WTC11 (cell line): ENCODE data around the gene GRB10. TPM values are rescaled to one million over a fixed set of nuclear protein-coding genes. Genes with fewer than 3 reads are reported as not detected.
A peak's percentile ranks its signal among the peaks of the same experiment; 100 is the strongest.

Source experiments
- ATAC-seq: fragments of 200-7000 bp; cut with Tn5 transposase; 2 replicates; pipeline ENCODE4 v1.10.0; 2021; ENCODE audit warnings: mild to moderate bottlenecking, moderate library complexity
- CTCF ChIA-PET: fragments of 300-600 bp; sonication (Branson Sonifier 250); formaldehyde crosslinking; loops from one replicate; lab custom pipeline; 2021; ENCODE audit warnings: antibody characterized with exemption; lab: Charles Lee
- POLR2A ChIA-PET: fragments of 350-600 bp; sonication (Branson Sonifier 250); formaldehyde crosslinking; loops from one replicate; lab custom pipeline; 2021; ENCODE audit warnings: antibody characterized with exemption; lab: Charles Lee
- DNase-seq: peaks from one replicate; pipeline ENCODE4 v3.0.0; 2021; ENCODE audit warnings: low spot score
- H3K27ac Mint-ChIP-seq: 2 replicates; pipeline ENCODE4 v1.8.0; 2021; ENCODE audit warnings: mixed read lengths
- H3K27me3 Mint-ChIP-seq: 2 replicates; pipeline ENCODE4 v1.8.0; 2021; ENCODE audit warnings: low read depth, mild to moderate bottlenecking, moderate library complexity, mixed read lengths
- H3K36me3 Mint-ChIP-seq: 2 replicates; pipeline ENCODE4 v1.8.0; 2021; ENCODE audit warnings: mixed read lengths
- H3K4me1 Mint-ChIP-seq: 2 replicates; pipeline ENCODE4 v1.8.0; 2022; ENCODE audit warnings: mixed read lengths
- H3K4me3 Mint-ChIP-seq: 2 replicates; pipeline ENCODE4 v1.8.0; 2021; ENCODE audit warnings: mild to moderate bottlenecking, moderate library complexity, mixed read lengths
- H3K9me3 Mint-ChIP-seq: 2 replicates; pipeline ENCODE4 v1.8.0; 2021; ENCODE audit warnings: mixed read lengths
- CREB1 ChIP-seq: sonication (generic); formaldehyde crosslinking; IDR thresholded peaks from 2 replicates; pipeline ENCODE4 v1.8.0; 2023; ENCODE audit warnings: mild to moderate bottlenecking, missing genetic modification reagents
- FOXK1 ChIP-seq: sonication (generic); formaldehyde crosslinking; IDR thresholded peaks from 2 replicates; pipeline ENCODE4 v1.8.0; 2022; ENCODE audit warnings: mild to moderate bottlenecking, moderate library complexity, missing genetic modification reagents
- JAZF1 ChIP-seq: fragments of 250-450 bp; sonication (Bioruptor Pico); IDR thresholded peaks from 2 replicates; pipeline ENCODE4 v1.9.0; 2021; ENCODE audit warnings: moderate library complexity, mild to moderate bottlenecking, inconsistent platforms
- KAT7 ChIP-seq: sonication (generic); formaldehyde crosslinking; IDR thresholded peaks from 2 replicates; pipeline ENCODE4 v1.8.1; 2023; ENCODE audit warnings: missing genetic modification reagents, mild to moderate bottlenecking, borderline replicate concordance
- NFATC4 ChIP-seq: fragments of 250-450 bp; sonication (Bioruptor Pico); IDR thresholded peaks from 2 replicates; pipeline ENCODE4 v1.9.0; 2021; ENCODE audit warnings: mild to moderate bottlenecking
- NR1H2 ChIP-seq: sonication (generic); formaldehyde crosslinking; IDR thresholded peaks from 2 replicates; pipeline ENCODE4 v1.9.0; 2021; ENCODE audit warnings: mild to moderate bottlenecking, moderate library complexity, missing genetic modification reagents
- TCF7 ChIP-seq: sonication (generic); formaldehyde crosslinking; IDR thresholded peaks from 2 replicates; pipeline ENCODE4 v1.8.0; 2022; ENCODE audit warnings: mild to moderate bottlenecking, low read depth, missing genetic modification reagents, moderate library complexity
- TEAD1 ChIP-seq: sonication (generic); formaldehyde crosslinking; IDR thresholded peaks from 2 replicates; pipeline ENCODE4 v1.8.0; 2022; ENCODE audit warnings: mild to moderate bottlenecking, missing genetic modification reagents
- ZNF396 ChIP-seq: fragments of 250-450 bp; sonication (Bioruptor Pico); IDR thresholded peaks from 2 replicates; pipeline ENCODE4 v1.8.0; 2021; ENCODE audit warnings: mild to moderate bottlenecking, moderate library complexity, borderline replicate concordance
- total RNA-seq: library from RNA; stranded (reverse); gene quantifications from 3 replicates; pipeline ENCODE4 v1.2.3, GENCODE V29; 2021
- TF ChIP-seq, protein P1 (sequence below): sonication (generic); formaldehyde crosslinking; IDR thresholded peaks from 2 replicates; pipeline ENCODE4 v1.8.1; 2022; ENCODE audit warnings: missing genetic modification reagents, borderline replicate concordance
- TF ChIP-seq, protein P2 (sequence below): sonication (generic); formaldehyde crosslinking; conservative IDR thresholded peaks from 2 replicates; pipeline ENCODE4 v1.8.1; 2022; ENCODE audit warnings: mild to moderate bottlenecking, missing genetic modification reagents
- TF ChIP-seq, protein P3 (sequence below): fragments of 250-450 bp; sonication (Bioruptor Pico); IDR thresholded peaks from 2 replicates; pipeline ENCODE4 v2.1.2; 2022; ENCODE audit warnings: mild to moderate bottlenecking, moderate library complexity
- TF ChIP-seq, protein P4 (sequence below): sonication (generic); formaldehyde crosslinking; IDR thresholded peaks from 2 replicates; pipeline ENCODE4 v1.8.0; 2022; ENCODE audit warnings: mild to moderate bottlenecking, missing genetic modification reagents
- TF ChIP-seq, protein P5 (sequence below): sonication (generic); formaldehyde crosslinking; IDR thresholded peaks from 2 replicates; pipeline ENCODE4 v1.8.1; 2022; ENCODE audit warnings: low read depth, missing genetic modification reagents, borderline replicate concordance
- TF ChIP-seq, protein P6 (sequence below): sonication (generic); formaldehyde crosslinking; IDR thresholded peaks from 2 replicates; pipeline ENCODE4 v1.8.0; 2023; ENCODE audit warnings: mild to moderate bottlenecking, missing genetic modification reagents
- TF ChIP-seq, protein P7 (sequence below): sonication (generic); formaldehyde crosslinking; conservative IDR thresholded peaks from 2 replicates; pipeline ENCODE4 v1.8.1; 2023; ENCODE audit warnings: mild to moderate bottlenecking, low read depth, missing genetic modification reagents, moderate library complexity

The GRB10 gene
- total RNA-seq, 1 experiment from 2014 or later: 103 TPM

DNA sequence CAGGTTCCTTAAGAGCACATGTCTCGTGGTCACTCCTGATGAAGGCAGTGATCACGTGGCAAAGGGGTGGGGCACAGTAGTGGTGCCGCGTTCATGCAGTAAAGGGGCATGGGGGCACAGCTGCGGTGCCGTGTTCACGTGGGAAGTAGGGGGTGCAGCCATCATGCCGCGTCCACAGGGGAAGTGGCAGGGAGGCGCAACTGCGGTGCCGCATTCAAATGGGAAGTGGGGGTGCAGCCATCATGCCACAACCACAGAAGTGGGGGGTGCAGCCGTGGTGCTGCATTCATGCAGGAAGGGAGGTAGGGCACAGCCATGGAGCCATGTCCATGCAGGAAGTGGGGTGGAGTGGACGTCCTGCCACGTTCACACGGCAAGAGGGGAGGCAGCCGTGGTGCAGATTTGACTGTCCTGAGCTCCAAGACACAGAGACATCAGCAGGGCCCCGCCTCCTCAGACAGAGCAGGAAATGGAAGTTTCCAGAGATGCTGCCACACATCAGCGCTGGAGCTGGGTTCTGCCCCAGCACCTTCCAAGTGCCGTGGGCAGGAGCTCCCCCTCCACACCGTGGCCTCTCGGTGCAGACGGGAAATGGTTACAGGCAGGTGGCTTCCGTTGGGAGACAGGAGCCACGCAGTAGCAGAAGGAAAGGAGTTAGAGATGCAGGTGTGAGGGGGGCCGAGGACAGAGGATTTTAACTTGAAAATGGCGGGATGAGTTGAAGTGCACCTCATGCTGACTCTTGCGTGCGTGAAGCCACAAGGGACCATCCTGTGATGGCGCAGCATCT, 122.5 kb downstream of the GRB10 start:
- CTCF ChIA-PET: no interaction called here
- POLR2A ChIA-PET: no interaction called here
- H3K4me1 Mint-ChIP-seq: peaks cover 2% of the 10 kb centered on the region
- no peaks in the 10 kb centered on the region for H3K9me3 Mint-ChIP-seq
- no peak overlapping the region for H3K4me3 Mint-ChIP-seq
- no peaks in the 10 kb centered on the region for H3K27me3 Mint-ChIP-seq
- no peak for TF ChIP-seq NFATC4 (CRISPR knock-in tag)
- TF ChIP-seq, protein P1, sequence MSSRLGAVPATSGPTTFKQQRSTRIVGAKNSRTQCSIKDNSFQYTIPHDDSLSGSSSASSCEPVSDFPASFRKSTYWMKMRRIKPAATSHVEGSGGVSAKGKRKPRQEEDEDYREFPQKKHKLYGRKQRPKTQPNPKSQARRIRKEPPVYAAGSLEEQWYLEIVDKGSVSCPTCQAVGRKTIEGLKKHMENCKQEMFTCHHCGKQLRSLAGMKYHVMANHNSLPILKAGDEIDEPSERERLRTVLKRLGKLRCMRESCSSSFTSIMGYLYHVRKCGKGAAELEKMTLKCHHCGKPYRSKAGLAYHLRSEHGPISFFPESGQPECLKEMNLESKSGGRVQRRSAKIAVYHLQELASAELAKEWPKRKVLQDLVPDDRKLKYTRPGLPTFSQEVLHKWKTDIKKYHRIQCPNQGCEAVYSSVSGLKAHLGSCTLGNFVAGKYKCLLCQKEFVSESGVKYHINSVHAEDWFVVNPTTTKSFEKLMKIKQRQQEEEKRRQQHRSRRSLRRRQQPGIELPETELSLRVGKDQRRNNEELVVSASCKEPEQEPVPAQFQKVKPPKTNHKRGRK (CRISPR knock-in tag): no peak
- TF ChIP-seq, protein P2, sequence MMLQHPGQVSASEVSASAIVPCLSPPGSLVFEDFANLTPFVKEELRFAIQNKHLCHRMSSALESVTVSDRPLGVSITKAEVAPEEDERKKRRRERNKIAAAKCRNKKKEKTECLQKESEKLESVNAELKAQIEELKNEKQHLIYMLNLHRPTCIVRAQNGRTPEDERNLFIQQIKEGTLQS (CRISPR knock-in tag): no peak
- TF ChIP-seq, protein P3, sequence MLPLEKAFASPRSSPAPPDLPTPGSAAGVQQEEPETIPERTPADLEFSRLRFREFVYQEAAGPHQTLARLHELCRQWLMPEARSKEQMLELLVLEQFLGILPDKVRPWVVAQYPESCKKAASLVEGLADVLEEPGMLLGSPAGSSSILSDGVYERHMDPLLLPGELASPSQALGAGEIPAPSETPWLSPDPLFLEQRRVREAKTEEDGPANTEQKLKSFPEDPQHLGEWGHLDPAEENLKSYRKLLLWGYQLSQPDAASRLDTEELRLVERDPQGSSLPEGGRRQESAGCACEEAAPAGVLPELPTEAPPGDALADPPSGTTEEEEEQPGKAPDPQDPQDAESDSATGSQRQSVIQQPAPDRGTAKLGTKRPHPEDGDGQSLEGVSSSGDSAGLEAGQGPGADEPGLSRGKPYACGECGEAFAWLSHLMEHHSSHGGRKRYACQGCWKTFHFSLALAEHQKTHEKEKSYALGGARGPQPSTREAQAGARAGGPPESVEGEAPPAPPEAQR (CRISPR knock-in tag): no peak
- no peak for TF ChIP-seq ZNF396 (CRISPR knock-in tag)
- TF ChIP-seq KAT7 (CRISPR knock-in tag): no peak
- TF ChIP-seq, protein P4, sequence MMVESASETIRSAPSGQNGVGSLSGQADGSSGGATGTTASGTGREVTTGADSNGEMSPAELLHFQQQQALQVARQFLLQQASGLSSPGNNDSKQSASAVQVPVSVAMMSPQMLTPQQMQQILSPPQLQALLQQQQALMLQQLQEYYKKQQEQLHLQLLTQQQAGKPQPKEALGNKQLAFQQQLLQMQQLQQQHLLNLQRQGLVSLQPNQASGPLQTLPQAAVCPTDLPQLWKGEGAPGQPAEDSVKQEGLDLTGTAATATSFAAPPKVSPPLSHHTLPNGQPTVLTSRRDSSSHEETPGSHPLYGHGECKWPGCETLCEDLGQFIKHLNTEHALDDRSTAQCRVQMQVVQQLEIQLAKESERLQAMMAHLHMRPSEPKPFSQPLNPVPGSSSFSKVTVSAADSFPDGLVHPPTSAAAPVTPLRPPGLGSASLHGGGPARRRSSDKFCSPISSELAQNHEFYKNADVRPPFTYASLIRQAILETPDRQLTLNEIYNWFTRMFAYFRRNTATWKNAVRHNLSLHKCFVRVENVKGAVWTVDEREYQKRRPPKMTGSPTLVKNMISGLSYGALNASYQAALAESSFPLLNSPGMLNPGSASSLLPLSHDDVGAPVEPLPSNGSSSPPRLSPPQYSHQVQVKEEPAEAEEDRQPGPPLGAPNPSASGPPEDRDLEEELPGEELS (CRISPR knock-in tag): no peak
- TF ChIP-seq, protein P5, sequence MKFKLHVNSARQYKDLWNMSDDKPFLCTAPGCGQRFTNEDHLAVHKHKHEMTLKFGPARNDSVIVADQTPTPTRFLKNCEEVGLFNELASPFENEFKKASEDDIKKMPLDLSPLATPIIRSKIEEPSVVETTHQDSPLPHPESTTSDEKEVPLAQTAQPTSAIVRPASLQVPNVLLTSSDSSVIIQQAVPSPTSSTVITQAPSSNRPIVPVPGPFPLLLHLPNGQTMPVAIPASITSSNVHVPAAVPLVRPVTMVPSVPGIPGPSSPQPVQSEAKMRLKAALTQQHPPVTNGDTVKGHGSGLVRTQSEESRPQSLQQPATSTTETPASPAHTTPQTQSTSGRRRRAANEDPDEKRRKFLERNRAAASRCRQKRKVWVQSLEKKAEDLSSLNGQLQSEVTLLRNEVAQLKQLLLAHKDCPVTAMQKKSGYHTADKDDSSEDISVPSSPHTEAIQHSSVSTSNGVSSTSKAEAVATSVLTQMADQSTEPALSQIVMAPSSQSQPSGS (CRISPR knock-in tag): no peak
- TF ChIP-seq JAZF1: no peak
- TF ChIP-seq CREB1 (CRISPR knock-in tag): no peak
- no peak for TF ChIP-seq TCF7 (CRISPR knock-in tag)
- H3K36me3 Mint-ChIP-seq: peaks cover 16% of the 10 kb centered on the region
- DNase-seq: no peak
- no peak for ATAC-seq
- peak overlapping the region; percentile 76 for H3K27ac Mint-ChIP-seq

DNA sequence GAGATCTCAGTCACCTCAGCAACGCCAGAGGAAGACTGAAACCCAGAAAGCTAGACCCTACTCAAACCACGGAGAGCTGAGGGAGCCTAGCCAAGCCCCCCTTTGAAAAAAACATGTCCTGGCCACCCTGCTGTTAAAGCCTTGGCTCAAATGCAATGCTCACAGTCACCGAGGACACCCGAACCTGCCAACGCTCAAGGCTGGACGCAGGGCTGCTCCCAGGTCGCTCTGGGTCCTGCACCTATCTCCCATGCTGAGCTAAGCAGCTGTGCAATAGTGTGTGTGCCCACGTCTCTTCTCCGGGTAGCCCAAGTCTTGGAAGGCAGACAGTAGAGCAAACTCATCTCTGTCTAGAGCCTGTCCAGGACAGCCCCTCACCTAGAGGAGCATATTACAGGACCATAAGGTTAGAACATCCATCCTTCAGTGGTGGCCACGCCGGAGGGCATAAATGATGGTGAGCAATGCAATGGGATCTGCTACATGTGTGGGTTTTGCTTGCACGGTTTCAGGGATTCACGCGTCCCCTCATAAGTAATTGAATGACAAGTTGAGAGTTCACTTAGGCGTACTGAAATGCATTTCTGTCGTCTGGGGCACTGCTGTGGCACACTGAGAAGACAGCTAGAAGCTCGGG, 123.2 kb downstream of the GRB10 start:
- POLR2A ChIA-PET: no interaction called here
- TF ChIP-seq, protein P6, sequence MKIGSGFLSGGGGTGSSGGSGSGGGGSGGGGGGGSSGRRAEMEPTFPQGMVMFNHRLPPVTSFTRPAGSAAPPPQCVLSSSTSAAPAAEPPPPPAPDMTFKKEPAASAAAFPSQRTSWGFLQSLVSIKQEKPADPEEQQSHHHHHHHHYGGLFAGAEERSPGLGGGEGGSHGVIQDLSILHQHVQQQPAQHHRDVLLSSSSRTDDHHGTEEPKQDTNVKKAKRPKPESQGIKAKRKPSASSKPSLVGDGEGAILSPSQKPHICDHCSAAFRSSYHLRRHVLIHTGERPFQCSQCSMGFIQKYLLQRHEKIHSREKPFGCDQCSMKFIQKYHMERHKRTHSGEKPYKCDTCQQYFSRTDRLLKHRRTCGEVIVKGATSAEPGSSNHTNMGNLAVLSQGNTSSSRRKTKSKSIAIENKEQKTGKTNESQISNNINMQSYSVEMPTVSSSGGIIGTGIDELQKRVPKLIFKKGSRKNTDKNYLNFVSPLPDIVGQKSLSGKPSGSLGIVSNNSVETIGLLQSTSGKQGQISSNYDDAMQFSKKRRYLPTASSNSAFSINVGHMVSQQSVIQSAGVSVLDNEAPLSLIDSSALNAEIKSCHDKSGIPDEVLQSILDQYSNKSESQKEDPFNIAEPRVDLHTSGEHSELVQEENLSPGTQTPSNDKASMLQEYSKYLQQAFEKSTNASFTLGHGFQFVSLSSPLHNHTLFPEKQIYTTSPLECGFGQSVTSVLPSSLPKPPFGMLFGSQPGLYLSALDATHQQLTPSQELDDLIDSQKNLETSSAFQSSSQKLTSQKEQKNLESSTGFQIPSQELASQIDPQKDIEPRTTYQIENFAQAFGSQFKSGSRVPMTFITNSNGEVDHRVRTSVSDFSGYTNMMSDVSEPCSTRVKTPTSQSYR (CRISPR knock-in tag): no peak
- TF ChIP-seq, protein P7, sequence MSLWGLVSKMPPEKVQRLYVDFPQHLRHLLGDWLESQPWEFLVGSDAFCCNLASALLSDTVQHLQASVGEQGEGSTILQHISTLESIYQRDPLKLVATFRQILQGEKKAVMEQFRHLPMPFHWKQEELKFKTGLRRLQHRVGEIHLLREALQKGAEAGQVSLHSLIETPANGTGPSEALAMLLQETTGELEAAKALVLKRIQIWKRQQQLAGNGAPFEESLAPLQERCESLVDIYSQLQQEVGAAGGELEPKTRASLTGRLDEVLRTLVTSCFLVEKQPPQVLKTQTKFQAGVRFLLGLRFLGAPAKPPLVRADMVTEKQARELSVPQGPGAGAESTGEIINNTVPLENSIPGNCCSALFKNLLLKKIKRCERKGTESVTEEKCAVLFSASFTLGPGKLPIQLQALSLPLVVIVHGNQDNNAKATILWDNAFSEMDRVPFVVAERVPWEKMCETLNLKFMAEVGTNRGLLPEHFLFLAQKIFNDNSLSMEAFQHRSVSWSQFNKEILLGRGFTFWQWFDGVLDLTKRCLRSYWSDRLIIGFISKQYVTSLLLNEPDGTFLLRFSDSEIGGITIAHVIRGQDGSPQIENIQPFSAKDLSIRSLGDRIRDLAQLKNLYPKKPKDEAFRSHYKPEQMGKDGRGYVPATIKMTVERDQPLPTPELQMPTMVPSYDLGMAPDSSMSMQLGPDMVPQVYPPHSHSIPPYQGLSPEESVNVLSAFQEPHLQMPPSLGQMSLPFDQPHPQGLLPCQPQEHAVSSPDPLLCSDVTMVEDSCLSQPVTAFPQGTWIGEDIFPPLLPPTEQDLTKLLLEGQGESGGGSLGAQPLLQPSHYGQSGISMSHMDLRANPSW (CRISPR knock-in tag): no peak
- no peak for TF ChIP-seq NR1H2
- no peak for TF ChIP-seq FOXK1 (CRISPR knock-in tag)
- TF ChIP-seq TEAD1 (CRISPR knock-in tag): no peak

More for the DNA sequence above, 123.2 kb downstream of the GRB10 start:
- Mint-ChIP-seq H3K4me1 (peaks cover 2% of the 10 kb centered on the region), H3K36me3 (peaks cover 16% of the 10 kb centered on the region), H3K9me3 (no peaks in the 10 kb centered on the region), H3K27me3 (no peaks in the 10 kb centered on the region), H3K4me3 (no peak overlapping the region), H3K27ac (0 out of 2 replicates have a peak overlapping the region, but pooled peaks have one; percentile 28)
- CTCF ChIA-PET: no interaction called here
- ATAC-seq (no peak), DNase-seq (no peak)
